GM18526 (cell line): ENCODE measurements around the gene OR11L1.

Experiments
- POLR2A ChIP-seq: IDR thresholded peaks from 3 replicates; pipeline ENCODE4 v1.6.1; 2011; ENCODE audit not compliant: insufficient read length; ENCODE audit errors: extremely low read depth

The OR11L1 gene

GRCh38 chr1:247843411-247843810 lies 1.7 kb upstream of the OR11L1 start:
- TF ChIP-seq POLR2A, result no peak

DNA sequence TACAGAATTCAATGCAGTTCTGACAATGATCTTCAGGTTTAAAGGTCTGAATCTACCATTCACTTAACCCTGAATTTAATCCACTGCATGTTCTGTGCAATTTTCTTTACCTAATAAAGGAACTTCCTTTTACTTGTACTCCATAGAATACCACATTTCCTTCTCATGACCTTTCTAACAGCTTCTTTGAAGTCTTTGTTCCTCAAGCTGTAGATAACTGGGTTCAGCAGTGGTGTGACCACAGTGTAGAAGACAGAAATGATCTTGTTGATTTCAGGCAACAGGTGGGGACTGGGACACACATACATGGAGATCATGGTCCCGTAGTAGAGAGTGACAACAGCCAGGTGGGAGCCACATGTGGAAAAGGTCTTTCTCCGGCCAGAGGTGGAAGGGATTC lies 878 bp downstream of the OR11L1 start:
- no peak for TF ChIP-seq POLR2A

- TF ChIP-seq POLR2A, result no peak
Measured at GRCh38 chr1:247833601-247834000, 8.1 kb downstream of the OR11L1 start.

DNA sequence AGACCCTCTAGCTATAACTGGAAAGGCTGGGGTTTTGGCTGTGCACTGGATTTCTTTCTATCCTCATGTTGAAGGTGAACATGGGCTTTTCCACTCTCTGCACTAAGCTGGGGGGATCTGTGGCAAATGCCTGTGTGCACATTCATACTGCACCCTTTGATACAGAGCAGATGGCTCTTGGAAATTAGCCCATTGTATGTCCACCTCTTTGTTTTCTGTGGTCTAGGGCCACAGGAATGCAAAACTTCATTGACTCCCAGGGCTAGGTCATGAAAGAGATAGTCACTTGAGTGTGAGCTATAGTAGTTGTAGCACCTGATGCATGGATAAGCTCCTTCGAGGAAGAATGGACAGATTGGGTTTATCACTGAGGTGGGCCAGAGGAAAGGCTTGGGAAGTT lies 12.0 kb downstream of the OR11L1 start:
- TF ChIP-seq POLR2A, result no peak

- TF ChIP-seq POLR2A, result no peak
Measured at GRCh38 chr1:247825362-247825761, 16.3 kb downstream of the OR11L1 start.

GRCh38 chr1:247824023-247824422 lies 17.7 kb downstream of the OR11L1 start, which contains the start of gene OR14A16:
TSS of gene OR14A16 (minus strand) at chr1:247824119. CDS start at chr1:247815729, 8,390 bp downstream.
- TF ChIP-seq POLR2A, result no peak

GRCh38 chr1:247822060-247822459 lies 19.6 kb downstream of the OR11L1 start:
- TF ChIP-seq POLR2A, result no peak

GRCh38 chr1:247812637-247813036 lies 29.1 kb downstream of the OR11L1 start:
- TF ChIP-seq POLR2A, result no peak

GRCh38 chr1:247797518-247797917 lies 44.2 kb downstream of the OR11L1 start:
- TF ChIP-seq POLR2A, result no peak
